NCI-H526 (cell line): ENCODE measurements around the gene AWAT1.
A peak's percentile ranks its signal among the peaks of the same experiment; 100 is the strongest.
"Not testable (repeated sequence)": the region's sequence is repeated elsewhere in the genome, so short reads cannot be mapped to it uniquely, and the experiment has no call there.

Experiments
- DNase-seq, 2 experiments: peaks; one replicate each; lab custom pipeline; 2025; lab: John Stamatoyannopoulos, UW

The AWAT1 gene

DNA sequence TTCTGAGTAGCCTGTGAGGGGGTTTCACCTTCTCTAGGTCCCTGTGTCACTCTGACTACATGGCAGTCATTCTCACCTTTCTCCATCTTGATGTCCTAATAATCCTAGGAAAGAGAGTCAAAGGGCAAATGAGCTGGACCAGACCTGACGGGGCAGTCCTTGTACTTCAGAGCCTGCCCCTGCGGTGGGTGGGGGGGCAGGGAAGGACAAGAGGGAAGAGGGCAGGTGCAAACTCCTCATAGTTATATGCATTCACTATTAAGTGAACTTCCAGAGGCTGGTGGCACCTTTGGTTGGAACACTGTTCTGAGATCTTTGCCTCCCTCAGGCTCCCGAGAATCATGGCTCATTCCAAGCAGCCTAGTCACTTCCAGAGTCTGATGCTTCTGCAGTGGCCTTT lies at the start of gene AWAT1:
Gene AWAT1, plus strand, starts transcription at position 301 of the 400 bp plus-strand sequence. Its CDS starts 41 bp downstream, at position 342.
- no peak for DNase-seq

- DNase-seq: no peak
Measured at GRCh38 chrX:70190225-70190624, 44.2 kb upstream of the AWAT1 start.

- DNase-seq: peak; percentile 2 to 79
Measured at GRCh38 chrX:70196961-70197720, 37.3 kb upstream of the AWAT1 start.

DNA sequence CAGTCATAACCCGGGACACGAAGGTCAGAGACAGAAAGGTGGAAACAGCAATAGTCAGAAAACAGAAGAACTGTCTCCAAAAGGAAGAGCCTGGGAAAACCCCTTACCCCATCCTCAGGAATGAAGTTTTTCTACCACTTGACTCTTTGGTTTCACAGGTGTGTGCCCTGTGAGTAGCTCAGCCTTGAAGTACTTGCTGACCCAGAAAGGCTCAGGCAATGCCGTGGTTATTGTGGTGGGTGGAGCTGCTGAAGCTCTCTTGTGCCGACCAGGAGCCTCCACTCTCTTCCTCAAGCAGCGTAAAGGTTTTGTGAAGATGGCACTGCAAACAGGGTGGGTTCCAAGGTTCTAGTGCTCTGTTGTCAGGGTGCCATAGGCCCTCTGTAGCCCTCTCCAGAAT lies 32.7 kb upstream of the AWAT1 start:
- no peak for DNase-seq

- DNase-seq: no peak
Measured at GRCh38 chrX:70208479-70208878, 26.0 kb upstream of the AWAT1 start.

GRCh38 chrX:70209570-70209969 lies 24.9 kb upstream of the AWAT1 start:
- DNase-seq: not testable (repeated sequence)

DNA sequence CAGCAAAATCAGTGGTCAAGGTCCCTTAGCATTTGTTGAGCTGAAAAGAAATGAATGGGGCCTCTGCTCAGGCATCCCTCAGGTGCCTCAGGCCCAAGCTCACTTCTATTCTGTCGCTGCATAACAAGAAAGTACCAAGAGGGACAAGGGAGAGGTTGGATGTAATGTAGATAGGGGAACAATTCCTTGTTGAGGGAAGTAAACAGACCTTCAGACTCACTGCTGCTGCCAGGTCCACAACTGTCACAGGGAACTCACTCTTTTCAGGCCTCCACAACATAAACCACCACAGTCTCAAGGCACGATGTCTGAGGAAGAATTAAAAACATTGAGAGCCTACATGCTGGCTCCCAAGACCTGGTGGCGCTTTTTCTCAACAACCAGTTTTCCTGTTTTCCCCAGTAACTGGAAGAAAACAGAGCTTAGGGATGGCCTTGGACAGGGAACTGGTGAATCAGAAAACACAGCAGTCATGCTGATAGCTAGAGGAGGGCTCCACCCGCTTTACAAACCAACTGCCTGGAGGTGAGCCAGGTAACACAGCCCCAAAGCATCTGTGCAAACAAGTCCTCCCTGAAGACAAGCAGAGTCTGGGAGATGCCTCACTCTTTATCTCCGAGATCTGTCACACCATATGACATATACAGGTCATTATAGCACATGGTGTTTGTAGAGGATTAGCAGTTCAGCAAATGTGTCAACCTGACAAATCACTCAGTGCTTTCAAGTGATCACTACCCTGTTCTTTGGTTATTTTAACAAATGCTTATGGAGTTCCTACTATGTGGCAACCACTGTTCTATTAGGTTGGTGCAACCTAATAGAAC lies 14.3 kb upstream of the AWAT1 start:
- peak; percentile 5 to 11 for DNase-seq

- DNase-seq: no peak
Measured at GRCh38 chrX:70226048-70226447, 8.4 kb upstream of the AWAT1 start.

DNA sequence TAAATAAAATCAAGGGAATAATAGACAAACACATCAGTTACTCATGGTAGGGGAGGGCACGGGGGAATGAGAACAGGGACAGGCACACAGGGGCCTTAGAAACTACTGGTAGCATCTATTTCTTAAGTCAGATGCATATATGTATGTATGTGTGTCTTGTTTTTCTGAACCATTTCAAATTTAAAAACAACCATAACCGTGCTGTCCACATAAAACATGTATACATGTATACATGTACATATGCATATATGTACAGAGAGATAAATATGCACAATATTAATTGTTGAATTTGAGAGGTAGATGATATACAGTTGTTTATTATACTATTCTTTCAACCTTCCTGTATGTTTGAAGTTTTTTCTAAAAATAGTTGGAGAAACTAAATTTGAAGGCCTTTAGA lies 7.8 kb upstream of the AWAT1 start:
- DNase-seq: no peak

GRCh38 chrX:70231666-70232065 lies 2.8 kb upstream of the AWAT1 start:
- DNase-seq: no peak

DNA sequence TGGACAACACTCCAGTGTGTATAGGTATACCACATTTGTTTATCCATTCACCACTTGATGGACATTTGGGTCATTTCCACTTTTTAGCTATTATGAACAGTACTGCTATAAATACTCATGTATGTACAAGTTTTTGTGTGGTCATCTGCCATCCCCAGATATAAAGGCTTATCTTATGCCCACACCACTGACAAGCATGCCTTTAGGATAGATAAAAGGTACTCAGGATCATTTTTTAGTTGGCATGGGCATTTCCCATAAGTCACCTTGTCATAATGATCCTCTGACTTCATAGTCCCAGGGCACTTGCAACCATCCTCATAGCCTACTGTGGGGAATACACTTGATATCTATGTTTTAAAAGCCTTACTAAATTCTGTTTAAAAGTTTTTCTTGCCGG lies 6.3 kb downstream of the AWAT1 start:
- DNase-seq: no peak

DNA sequence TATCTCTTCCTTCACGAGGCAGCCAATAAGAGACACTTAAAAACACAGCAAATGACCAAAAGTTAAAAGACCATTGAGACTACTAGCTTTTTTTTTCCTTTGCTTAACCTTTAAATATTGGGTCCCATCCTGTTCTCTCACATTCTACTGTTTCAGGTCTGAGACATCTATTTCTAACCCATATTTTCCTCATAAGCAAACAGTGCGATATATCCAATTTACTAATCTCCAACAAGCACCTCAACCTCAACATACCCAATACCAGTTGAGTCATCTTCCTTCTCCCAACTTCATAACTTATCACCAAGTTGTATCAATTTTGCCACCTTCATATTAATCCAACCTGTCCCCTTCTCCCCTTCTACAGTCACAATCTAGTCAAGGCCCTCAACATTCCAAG lies 7.0 kb downstream of the AWAT1 start:
- no peak for DNase-seq

GRCh38 chrX:70243601-70244000 lies 9.1 kb downstream of the AWAT1 start:
- DNase-seq: not testable (repeated sequence)

DNA sequence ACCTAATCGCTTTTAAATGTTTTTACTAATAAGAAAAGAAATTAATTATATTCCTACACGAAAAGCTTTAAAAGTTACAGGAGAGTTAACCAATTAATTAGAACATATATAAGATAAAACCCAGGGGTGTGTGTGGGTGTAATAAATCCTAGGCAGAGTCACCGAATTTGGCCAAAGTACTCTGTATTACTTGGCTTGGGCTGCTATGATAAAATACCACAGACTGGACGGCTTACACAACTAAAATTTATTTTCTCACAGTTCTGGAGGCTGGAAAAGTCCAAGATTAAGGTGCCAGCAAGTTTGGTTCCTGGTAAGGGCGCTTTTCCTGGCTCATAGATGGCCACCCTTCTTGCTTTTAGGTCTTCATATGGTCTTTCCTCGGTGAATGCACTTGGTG lies 10.4 kb downstream of the AWAT1 start:
- no peak for DNase-seq

GRCh38 chrX:70247252-70247651 lies 12.8 kb downstream of the AWAT1 start:
- no peak for DNase-seq

DNA sequence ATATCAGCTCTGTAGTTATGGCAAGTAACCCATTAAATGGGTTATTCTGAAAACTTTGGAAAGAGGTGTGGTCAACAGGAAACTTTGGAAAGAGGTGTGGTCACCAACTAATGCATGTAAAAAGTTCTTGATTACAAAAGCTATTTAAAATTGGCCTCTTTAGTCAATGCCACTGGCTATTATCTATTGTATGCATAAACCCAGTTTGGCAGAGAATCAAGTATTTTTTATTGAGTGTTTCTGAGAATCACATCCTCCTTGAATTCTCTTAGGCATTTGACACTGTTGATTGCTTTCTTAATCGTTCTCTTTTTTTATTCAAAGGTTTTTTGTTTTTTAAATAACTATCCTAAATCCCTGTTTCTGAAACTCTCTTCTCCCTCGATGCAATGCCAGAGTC lies 18.0 kb downstream of the AWAT1 start:
- DNase-seq: no peak

- DNase-seq: no peak
Measured at GRCh38 chrX:70253377-70254062, 19.1 kb downstream of the AWAT1 start.

- DNase-seq: no peak
Measured at GRCh38 chrX:70254063-70254400, 19.6 kb downstream of the AWAT1 start.

DNA sequence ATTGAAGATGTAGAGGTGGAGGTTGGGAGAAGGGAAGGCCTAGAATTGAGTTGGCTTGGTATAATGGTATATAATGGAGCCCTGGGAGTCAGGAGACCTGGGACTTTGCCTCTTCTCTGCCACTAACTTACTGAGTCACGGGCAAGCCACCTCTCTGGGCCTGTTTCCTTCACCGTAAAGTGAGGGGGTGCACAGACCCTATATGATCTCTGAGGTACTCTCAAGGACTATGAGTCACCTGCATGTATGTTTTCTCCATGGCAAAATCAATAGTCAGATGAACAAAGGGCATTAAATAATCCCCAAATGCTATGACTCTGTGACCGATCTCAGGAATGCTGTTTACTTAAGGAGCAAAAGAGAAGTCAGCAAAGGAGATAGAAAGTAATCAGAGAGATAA lies 20.5 kb downstream of the AWAT1 start:
- DNase-seq: no peak

DNA sequence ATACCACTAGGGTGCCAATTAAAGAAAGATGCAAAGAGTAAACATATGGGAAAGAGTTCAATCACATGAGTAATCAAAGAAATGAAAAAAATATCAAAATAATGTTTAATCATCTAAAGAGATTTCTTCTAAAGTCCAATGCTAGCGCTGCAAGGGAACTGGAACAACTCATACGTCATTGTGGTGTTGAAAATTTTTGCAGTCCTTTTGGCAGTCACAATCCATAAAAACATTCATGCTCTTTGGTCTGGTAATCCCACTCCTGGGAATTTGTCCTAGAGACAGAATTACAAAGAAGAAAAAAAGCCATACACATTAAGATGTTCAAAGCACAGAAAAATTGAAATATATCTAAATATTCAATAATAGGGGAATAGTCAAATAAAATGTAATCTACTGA lies 21.0 kb downstream of the AWAT1 start:
- no peak for DNase-seq

DNA sequence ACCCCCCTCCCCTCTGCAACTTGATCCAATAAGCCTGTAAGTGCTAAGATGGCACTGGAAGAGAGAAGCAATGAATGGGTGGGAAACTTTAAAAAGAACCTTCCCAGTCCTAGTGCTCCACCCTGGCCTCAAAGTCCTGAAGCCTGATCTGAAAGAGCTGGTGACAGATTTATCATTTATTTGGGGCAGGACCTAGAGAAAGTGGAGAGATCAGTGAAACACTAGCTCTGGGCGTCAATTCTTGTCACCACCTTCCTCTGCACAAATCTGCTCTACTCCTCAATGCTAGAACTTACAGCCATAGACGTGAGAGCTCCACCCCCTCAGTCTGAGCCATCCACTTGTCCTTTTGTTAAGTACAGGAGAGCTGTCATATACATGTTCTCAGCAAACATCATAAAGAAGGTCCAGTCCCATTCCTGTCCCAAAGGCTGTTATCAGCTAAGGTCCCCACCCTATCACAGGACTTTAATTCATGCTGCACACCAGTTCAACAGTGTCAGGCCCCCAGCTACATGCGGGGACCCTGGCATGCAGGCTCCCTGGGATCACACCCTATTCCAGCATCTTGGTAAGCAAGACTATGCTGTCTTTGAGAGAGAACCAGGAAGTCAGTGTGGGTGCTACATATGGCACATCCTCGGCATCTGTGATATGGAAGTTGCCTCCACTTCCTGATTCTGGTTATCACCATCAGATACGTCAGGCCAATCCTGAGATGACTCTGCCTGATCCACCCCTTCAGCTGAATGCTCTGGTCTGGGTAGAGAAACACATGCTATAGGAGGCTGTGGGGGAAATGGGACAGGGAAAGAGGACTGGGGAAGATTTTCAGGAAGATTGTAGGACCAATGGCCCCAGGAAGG lies 23.2 kb downstream of the AWAT1 start:
- DNase-seq: no peak

GRCh38 chrX:70260104-70260503 lies 25.6 kb downstream of the AWAT1 start, which contains the start of gene P2RY4:
P2RY4 (minus strand) TSS chrX:70260204; CDS start chrX:70259624, 580 bp downstream.
- DNase-seq: no peak
